AG04449 (cell line): Measurements from ENCODE around the gene GNL2.

Experiments
- CTCF ChIA-PET: fragments of 350-600 bp; formaldehyde crosslinking; extraction: SDS; loops from one replicate; lab custom pipeline; 2021; ENCODE audit warnings: antibody characterized with exemption; lab: Yijun Ruan, JAX
- POLR2A ChIA-PET: fragments of 400-600, 350-600 bp; formaldehyde crosslinking; extraction: SDS; loops from one replicate; lab custom pipeline; 2020; ENCODE audit warnings: antibody characterized with exemption, inconsistent platforms; lab: Yijun Ruan, JAX
- DNase-seq: peaks from one replicate; pipeline ENCODE4 v3.0.0-alpha.2; 2010; ENCODE audit warnings: low read depth, low spot score
- H3K4me3 ChIP-seq: 2 replicates; pipeline ENCODE4 v1.5.1; 2011; ENCODE audit warnings: low read depth, mild to moderate bottlenecking, control low read depth, low read length
- TF ChIP-seq, protein P1 (sequence below): IDR thresholded peaks from one replicate; pipeline ENCODE4 v1.5.1; 2011; ENCODE audit warnings: mild to moderate bottlenecking, moderate library complexity, low read length, control low read depth, inconsistent platforms; ENCODE audit not compliant: insufficient read depth; ENCODE audit errors: missing control alignments

The GNL2 gene

DNA sequence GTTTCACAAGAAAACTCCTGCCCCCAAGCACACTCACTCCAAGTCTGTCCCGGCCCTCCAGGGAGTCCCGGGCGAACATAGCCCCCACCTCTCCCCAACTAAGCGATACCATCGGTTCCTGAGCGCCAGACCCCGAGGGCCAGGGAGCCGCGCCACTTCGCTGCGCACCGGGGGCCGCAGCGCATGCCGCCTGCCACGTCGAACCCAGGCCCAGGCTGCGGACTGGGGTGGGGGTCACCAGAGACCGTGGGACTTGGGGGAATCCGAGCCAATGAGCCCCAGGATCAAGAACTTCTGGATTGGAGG lies 38.2 kb upstream of the GNL2 start:
- no peak for DNase-seq
- TF ChIP-seq, protein P1, sequence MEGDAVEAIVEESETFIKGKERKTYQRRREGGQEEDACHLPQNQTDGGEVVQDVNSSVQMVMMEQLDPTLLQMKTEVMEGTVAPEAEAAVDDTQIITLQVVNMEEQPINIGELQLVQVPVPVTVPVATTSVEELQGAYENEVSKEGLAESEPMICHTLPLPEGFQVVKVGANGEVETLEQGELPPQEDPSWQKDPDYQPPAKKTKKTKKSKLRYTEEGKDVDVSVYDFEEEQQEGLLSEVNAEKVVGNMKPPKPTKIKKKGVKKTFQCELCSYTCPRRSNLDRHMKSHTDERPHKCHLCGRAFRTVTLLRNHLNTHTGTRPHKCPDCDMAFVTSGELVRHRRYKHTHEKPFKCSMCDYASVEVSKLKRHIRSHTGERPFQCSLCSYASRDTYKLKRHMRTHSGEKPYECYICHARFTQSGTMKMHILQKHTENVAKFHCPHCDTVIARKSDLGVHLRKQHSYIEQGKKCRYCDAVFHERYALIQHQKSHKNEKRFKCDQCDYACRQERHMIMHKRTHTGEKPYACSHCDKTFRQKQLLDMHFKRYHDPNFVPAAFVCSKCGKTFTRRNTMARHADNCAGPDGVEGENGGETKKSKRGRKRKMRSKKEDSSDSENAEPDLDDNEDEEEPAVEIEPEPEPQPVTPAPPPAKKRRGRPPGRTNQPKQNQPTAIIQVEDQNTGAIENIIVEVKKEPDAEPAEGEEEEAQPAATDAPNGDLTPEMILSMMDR, result no peak
- ChIA-PET CTCF (no interaction called here), POLR2A (no interaction called here)
- H3K4me3 ChIP-seq, result no peak overlapping the region

DNA sequence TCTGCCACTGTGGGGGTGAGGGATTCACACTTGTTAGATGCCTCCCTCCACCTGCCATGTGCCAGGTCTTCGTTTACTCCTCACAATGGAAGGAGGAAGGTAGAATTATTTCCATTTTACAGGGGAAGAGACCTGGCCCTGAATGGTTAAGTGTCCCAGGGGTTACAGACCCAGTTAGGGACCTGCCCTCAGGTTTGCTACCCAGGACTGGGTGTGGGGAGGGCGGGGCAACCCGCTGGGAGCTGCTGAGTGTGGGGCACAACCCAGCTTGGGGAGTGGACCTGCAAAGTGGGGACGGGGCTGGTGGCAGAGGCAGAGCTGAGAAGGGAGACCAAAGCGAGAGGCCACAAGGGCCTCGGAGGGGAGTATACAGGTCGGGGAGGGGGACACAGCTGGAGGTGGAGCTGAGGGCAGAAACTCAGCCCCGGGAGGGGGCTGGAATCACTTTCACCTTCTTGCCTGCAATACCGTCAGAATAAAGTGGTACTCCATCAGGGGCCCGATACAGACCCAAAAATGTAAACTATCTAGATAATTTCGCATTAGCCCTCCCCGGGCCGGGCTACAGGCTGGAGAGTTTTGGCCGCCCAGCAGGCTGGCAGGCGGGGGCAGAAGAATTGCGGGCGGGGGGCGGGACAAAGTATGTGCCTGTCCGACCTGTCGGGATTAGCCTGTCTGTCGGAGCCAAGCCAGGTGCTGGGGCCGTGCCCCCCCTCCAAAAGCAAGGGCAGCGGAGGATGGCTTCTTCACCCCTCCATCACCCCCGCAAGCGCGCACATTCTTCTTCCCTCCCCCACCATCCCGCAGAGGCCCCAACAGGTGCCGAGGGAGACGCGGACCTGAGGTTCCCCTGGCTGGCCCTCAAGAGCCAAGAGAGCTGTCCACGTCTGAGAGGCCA lies 37.6 kb upstream of the GNL2 start:
- CTCF ChIA-PET, result interaction anchor here (0.6 to 1.6 kb wide), 2 partner anchors 16 to 30 kb away, joined by 3 to 6 read pairs; no protein-coding TSS in a partner anchor
- DNase-seq, result no peak
- no peak overlapping the region for H3K4me3 ChIP-seq
- POLR2A ChIA-PET, result no interaction called here
- TF ChIP-seq, protein P1, result no peak

DNA sequence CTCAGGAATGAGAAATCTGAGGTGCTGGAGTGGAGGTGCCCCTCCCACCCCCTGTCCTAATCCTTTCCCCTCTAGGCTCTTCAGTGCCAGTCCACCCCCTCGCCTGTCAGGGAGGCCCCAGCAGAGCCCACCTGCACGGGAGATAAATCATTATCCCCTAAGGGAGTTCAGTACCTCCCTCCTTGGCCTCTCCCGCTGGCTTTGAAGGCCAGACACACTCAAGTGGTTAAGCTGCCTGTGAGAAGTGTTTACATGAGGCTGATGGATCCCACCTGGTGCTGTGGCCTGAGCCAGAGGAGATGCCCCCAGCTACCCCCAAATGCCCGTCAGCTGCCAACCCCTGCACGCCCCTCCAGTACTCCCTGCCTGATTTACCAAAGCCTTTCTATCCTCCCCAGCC lies 35.3 kb upstream of the GNL2 start:
- no peak for DNase-seq
- no peak overlapping the region for H3K4me3 ChIP-seq
- ChIA-PET CTCF (interaction anchor here (1.2 kb wide), 1 partner anchor 8 kb away, joined by 3 read pairs; no protein-coding TSS in a partner anchor), POLR2A (no interaction called here)
- TF ChIP-seq, protein P1, result no peak

GRCh38 chr1:37630426-37631028 lies 34.8 kb upstream of the GNL2 start:
- ChIA-PET POLR2A (no interaction called here), CTCF (interaction anchor here (1.1 kb wide), 1 partner anchor 28 kb away, joined by 4 read pairs; no protein-coding TSS in a partner anchor)
- no peak for DNase-seq
- TF ChIP-seq, protein P1, result no peak
- H3K4me3 ChIP-seq, result no peak overlapping the region

DNA sequence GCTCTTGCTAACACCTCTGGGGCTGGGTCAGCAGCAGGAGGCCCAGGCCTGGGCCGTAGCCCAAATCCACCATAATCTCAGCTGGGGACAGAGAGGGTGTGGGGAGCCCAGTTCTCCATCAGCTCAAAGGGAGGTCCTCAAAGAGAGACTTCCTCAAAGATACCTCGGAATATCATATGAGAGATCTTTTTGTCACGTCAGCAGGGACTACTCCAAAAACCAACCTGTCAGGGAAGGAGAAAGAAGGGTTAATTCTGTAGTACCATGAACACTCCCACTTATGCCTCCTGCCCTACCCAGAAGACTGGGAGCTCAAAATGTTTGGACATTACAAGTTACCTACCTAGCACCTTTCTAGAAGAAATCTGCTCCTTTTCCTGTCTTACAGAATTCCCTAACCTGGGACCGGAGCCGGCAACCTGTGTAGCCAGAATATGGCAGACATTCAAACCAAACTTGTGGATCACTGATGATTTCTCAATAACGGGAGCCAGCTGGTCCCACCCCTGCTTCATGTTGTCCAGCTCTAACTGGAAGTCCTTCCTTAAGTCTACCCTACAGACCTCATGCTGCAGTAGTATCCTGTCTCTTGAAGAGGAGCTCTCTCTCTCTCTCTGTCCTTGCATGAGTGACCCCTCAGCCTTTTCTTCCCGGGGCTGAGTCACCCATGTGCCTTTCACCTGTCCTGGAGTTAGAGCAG lies 34.1 kb upstream of the GNL2 start:
- no peak overlapping the region for H3K4me3 ChIP-seq
- ChIA-PET CTCF (interaction anchor here (0.6 to 1.7 kb wide), 3 partner anchors 9 to 27 kb away, joined by 3 to 7 read pairs (median 4); no protein-coding TSS in a partner anchor), POLR2A (no interaction called here)

More for the DNA sequence above, 34.1 kb upstream of the GNL2 start:
- TF ChIP-seq, protein P1, result no peak
- no peak for DNase-seq
